GM23338 (cell line): ENCODE measurements around the gene MLNR. TPM values are rescaled to one million over a fixed set of nuclear protein-coding genes. Genes with fewer than 3 reads are reported as not detected.
A peak's percentile ranks its signal among the peaks of the same experiment; 100 is the strongest.

Experiments
- ATAC-seq: fragments of 200-7000 bp; cut with Tn5 transposase; 3 replicates; pipeline ENCODE4 v1.9.1; 2020
- DNase-seq: peaks from one replicate; pipeline ENCODE4 v3.0.0-alpha.2; 2015; ENCODE audit warnings: low spot score
- H2AFZ ChIP-seq: fragments of 200-600 bp; sonication (generic); 2 replicates; pipeline ENCODE4 v1.8.0; 2016; ENCODE audit warnings: antibody characterized with exemption, mild to moderate bottlenecking, moderate library complexity
- H3F3A ChIP-seq: fragments of 200-600 bp; sonication (generic); replicated peaks from 2 replicates; pipeline ENCODE4 v1.8.0; 2017; ENCODE audit warnings: antibody characterized with exemption, mixed run types, low read depth
- H3K27ac ChIP-seq: fragments of 200-600 bp; sonication (generic); 2 replicates; pipeline ENCODE4 v1.6.1; 2016; ENCODE audit warnings: low read depth
- H3K27me3 ChIP-seq: fragments of 200-600 bp; sonication (generic); 2 replicates; pipeline ENCODE4 v1.8.0; 2016; ENCODE audit warnings: mild to moderate bottlenecking, mixed run types, moderate library complexity; ENCODE audit not compliant: insufficient read depth
- H3K36me3 ChIP-seq: fragments of 200-600 bp; sonication (generic); 2 replicates; pipeline ENCODE4 v1.8.0; 2016; ENCODE audit warnings: mild to moderate bottlenecking; ENCODE audit not compliant: insufficient read depth
- H3K4me1 ChIP-seq: fragments of 200-600 bp; sonication (generic); 2 replicates; pipeline ENCODE4 v1.8.0; 2016; ENCODE audit warnings: mild to moderate bottlenecking, moderate library complexity; ENCODE audit not compliant: insufficient read depth
- H3K4me2 ChIP-seq: fragments of 200-600 bp; sonication (generic); 2 replicates; pipeline ENCODE4 v1.7.1; 2017; ENCODE audit warnings: mixed run types
- H3K4me3 ChIP-seq: fragments of 200-600 bp; sonication (generic); 2 replicates; pipeline ENCODE4 v1.6.1; 2016; ENCODE audit warnings: mixed run types
- H3K79me2 ChIP-seq: fragments of 200-600 bp; sonication (generic); replicated peaks from 2 replicates; pipeline ENCODE4 v1.8.0; 2017; ENCODE audit warnings: mild to moderate bottlenecking; ENCODE audit not compliant: insufficient read depth
- H3K9me2 ChIP-seq: fragments of 200-600 bp; sonication (generic); 2 replicates; pipeline ENCODE4 v1.8.0; 2017; ENCODE audit not compliant: insufficient read depth
- H4K20me1 ChIP-seq: fragments of 200-600 bp; sonication (generic); replicated peaks from 2 replicates; pipeline ENCODE4 v1.8.0; 2017; ENCODE audit warnings: mild to moderate bottlenecking; ENCODE audit not compliant: insufficient read depth
- H3K27ac Mint-ChIP-seq: 2 replicates; pipeline ENCODE4 v1.8.0; 2020; ENCODE audit warnings: inconsistent platforms, mild to moderate bottlenecking, moderate library complexity, mixed read lengths
- H3K27me3 Mint-ChIP-seq: 3 replicates; pipeline ENCODE4 v1.8.0; 2022; ENCODE audit warnings: low read depth, mild to moderate bottlenecking, moderate library complexity, mixed read lengths, inconsistent platforms; ENCODE audit not compliant: insufficient read depth, poor library complexity
- H3K36me3 Mint-ChIP-seq: 3 replicates; pipeline ENCODE4 v1.8.0; 2021; ENCODE audit warnings: low read depth, mild to moderate bottlenecking, inconsistent platforms, moderate library complexity, mixed read lengths
- H3K4me1 Mint-ChIP-seq: 3 replicates; pipeline ENCODE4 v1.8.0; 2020; ENCODE audit warnings: mild to moderate bottlenecking, inconsistent platforms, mixed read lengths
- H3K4me3 Mint-ChIP-seq: 3 replicates; pipeline ENCODE4 v1.8.0; 2021; ENCODE audit warnings: moderate library complexity, mild to moderate bottlenecking, inconsistent platforms, mixed read lengths
- H3K9me3 Mint-ChIP-seq: 3 replicates; pipeline ENCODE4 v1.8.0; 2020; ENCODE audit warnings: moderate library complexity, mild to moderate bottlenecking, inconsistent platforms, mixed read lengths
- EZH2 ChIP-seq: fragments of 200-600 bp; sonication (generic); IDR thresholded peaks from one replicate; pipeline ENCODE4 v1.8.0; 2017; ENCODE audit warnings: antibody characterized with exemption, mild to moderate bottlenecking, low read depth; ENCODE audit not compliant: unreplicated experiment
- polyA plus RNA-seq: library from polyadenylated mRNA; unstranded; fragments of >200 nt; fragmentation: Nextera tagmentation; extraction: Ambion mirVana; gene quantifications from 2 replicates; pipeline ENCODE4 v1.2.1, GENCODE V29; 2016
- total RNA-seq: library from RNA; depleted of rRNA; stranded (reverse); fragments of >200 nt; shearing (Covaris generic); gene quantifications from 2 replicates; pipeline ENCODE4 v1.2.3, GENCODE V29; 2014
- TF ChIP-seq, protein P1 (sequence below), 2 experiments: fragments of 200-600 bp in 1 of 2; sonication (generic) in 1 of 2; conservative IDR thresholded peaks; 2 replicates each; pipeline versions ENCODE4 v1.5.1 to v1.6.1; 2016 to 2017; ENCODE audit warnings: antibody characterized with exemption in 2 of 2, low read depth in 2 of 2, mild to moderate bottlenecking in 2 of 2, moderate library complexity in 1 of 2
- TF ChIP-seq, protein P2 (sequence below): IDR thresholded peaks from one replicate; pipeline ENCODE4 v1.6.1; 2018; ENCODE audit warnings: antibody characterized with exemption; ENCODE audit not compliant: unreplicated experiment
- TF ChIP-seq, protein P3 (sequence below): IDR thresholded peaks from 2 replicates; pipeline ENCODE4 v1.6.1; 2016; ENCODE audit warnings: antibody characterized with exemption

The MLNR gene
- total and polyA plus RNA-seq, 2 experiments from 2014 or later = 0.17 TPM; not detected in 1

DNA sequence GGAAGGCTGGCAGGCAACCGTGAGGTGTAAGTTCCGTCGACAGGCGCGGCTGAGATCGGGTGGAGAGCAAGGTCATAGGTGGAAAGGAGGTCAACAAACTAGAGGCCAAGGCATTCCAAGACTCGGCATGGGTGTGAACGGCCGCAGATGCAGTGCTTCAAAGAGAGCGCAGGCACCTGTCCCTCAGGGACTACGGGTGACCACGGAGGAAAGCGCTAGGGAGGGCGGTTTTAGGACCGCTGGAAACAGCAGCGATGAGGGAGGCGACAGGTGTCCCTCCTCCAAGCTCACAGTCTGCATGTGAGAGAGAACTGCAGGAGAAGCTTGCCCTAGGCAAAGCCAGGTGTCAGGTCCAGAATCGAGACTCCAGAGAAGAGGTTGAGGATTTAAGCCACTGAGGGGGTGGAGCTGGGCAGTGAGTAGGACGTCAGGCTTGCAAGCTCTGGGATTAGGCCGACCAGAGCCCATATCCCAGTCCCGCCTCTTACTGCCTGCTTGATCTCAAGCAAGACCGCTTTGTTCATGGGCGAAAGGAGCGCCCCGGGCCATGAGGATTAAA, 1.6 kb upstream of the MLNR start:
- Histone ChIP-seq H2AFZ (peak overlapping the region; percentile 98), H3K27me3 (peaks cover 78% of the 10 kb centered on the region), H3K4me2 (peak overlapping the region; percentile 88), H3K9me2 (no peaks in the 10 kb centered on the region), H3K4me1 (peaks cover 20% of the 10 kb centered on the region), H3K27ac (no peak overlapping the region), H3K4me3 (peak overlapping the region; percentile 57), H3K79me2 (no peaks in the 10 kb centered on the region), H3K36me3 (no peaks in the 10 kb centered on the region), H3F3A (peaks cover 7% of the 10 kb centered on the region), H4K20me1 (no peaks in the 10 kb centered on the region)
- Mint-ChIP-seq H3K27me3 (peaks cover 77% of the 10 kb centered on the region), H3K4me3 (peak overlapping the region; percentile 75), H3K9me3 (peaks cover 9% of the 10 kb centered on the region; the same call in 2 of the 3 replicates), H3K36me3 (no peaks in the 10 kb centered on the region; the same call in 2 of the 3 replicates), H3K4me1 (peaks cover 41% of the 10 kb centered on the region), H3K27ac (no peak overlapping the region)
- TF ChIP-seq, protein P1, sequence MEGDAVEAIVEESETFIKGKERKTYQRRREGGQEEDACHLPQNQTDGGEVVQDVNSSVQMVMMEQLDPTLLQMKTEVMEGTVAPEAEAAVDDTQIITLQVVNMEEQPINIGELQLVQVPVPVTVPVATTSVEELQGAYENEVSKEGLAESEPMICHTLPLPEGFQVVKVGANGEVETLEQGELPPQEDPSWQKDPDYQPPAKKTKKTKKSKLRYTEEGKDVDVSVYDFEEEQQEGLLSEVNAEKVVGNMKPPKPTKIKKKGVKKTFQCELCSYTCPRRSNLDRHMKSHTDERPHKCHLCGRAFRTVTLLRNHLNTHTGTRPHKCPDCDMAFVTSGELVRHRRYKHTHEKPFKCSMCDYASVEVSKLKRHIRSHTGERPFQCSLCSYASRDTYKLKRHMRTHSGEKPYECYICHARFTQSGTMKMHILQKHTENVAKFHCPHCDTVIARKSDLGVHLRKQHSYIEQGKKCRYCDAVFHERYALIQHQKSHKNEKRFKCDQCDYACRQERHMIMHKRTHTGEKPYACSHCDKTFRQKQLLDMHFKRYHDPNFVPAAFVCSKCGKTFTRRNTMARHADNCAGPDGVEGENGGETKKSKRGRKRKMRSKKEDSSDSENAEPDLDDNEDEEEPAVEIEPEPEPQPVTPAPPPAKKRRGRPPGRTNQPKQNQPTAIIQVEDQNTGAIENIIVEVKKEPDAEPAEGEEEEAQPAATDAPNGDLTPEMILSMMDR (conservative IDR thresholded peaks at IDR 0.05; ENCODE audit: low read depth in 2 of 2) = no peak
- TF ChIP-seq, protein P2, sequence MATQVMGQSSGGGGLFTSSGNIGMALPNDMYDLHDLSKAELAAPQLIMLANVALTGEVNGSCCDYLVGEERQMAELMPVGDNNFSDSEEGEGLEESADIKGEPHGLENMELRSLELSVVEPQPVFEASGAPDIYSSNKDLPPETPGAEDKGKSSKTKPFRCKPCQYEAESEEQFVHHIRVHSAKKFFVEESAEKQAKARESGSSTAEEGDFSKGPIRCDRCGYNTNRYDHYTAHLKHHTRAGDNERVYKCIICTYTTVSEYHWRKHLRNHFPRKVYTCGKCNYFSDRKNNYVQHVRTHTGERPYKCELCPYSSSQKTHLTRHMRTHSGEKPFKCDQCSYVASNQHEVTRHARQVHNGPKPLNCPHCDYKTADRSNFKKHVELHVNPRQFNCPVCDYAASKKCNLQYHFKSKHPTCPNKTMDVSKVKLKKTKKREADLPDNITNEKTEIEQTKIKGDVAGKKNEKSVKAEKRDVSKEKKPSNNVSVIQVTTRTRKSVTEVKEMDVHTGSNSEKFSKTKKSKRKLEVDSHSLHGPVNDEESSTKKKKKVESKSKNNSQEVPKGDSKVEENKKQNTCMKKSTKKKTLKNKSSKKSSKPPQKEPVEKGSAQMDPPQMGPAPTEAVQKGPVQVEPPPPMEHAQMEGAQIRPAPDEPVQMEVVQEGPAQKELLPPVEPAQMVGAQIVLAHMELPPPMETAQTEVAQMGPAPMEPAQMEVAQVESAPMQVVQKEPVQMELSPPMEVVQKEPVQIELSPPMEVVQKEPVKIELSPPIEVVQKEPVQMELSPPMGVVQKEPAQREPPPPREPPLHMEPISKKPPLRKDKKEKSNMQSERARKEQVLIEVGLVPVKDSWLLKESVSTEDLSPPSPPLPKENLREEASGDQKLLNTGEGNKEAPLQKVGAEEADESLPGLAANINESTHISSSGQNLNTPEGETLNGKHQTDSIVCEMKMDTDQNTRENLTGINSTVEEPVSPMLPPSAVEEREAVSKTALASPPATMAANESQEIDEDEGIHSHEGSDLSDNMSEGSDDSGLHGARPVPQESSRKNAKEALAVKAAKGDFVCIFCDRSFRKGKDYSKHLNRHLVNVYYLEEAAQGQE = no peak
- DNase-seq = peak; percentile 63
- ATAC-seq = peak; percentile 31

DNA sequence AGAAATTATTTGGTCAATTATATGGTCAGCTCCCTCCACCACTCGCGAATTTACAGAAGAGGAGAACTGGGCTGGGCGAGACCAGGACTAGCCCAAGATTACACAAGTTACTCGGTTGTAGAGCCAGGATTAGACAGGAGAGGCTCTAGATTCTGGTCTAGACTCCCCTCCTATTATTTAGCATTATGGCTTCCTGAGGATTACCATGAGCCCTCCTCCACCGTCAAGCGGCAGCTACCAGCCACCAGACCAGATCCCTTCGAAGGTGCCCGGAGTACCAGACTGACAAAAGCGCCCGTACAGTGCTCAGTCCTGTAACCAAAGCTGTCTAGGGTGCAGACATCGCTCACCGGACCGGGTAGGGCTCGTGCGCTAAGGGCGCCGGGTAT, 497 bp upstream of the MLNR start:
- Histone ChIP-seq H3K9me2 (no peaks in the 10 kb centered on the region), H3K4me1 (peaks cover 12% of the 10 kb centered on the region), H3F3A (peaks cover 7% of the 10 kb centered on the region), H3K79me2 (no peaks in the 10 kb centered on the region), H4K20me1 (no peaks in the 10 kb centered on the region), H3K36me3 (no peaks in the 10 kb centered on the region), H2AFZ (peak overlapping the region; percentile 98), H3K4me2 (peak overlapping the region; percentile 88), H3K27ac (no peak overlapping the region), H3K4me3 (peak overlapping the region; percentile 57), H3K27me3 (peaks cover 88% of the 10 kb centered on the region)
- Mint-ChIP-seq H3K36me3 (no peaks in the 10 kb centered on the region; the same call in 2 of the 3 replicates), H3K4me1 (peaks cover 34% of the 10 kb centered on the region), H3K27me3 (peaks cover 80% of the 10 kb centered on the region), H3K4me3 (peak overlapping the region; percentile 75), H3K9me3 (peaks cover 9% of the 10 kb centered on the region; the same call in 2 of the 3 replicates), H3K27ac (no peak overlapping the region)
- no peak for ATAC-seq
- peak; percentile 67 for TF ChIP-seq EZH2
- TF ChIP-seq, protein P3, sequence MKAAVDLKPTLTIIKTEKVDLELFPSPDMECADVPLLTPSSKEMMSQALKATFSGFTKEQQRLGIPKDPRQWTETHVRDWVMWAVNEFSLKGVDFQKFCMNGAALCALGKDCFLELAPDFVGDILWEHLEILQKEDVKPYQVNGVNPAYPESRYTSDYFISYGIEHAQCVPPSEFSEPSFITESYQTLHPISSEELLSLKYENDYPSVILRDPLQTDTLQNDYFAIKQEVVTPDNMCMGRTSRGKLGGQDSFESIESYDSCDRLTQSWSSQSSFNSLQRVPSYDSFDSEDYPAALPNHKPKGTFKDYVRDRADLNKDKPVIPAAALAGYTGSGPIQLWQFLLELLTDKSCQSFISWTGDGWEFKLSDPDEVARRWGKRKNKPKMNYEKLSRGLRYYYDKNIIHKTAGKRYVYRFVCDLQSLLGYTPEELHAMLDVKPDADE = no peak
- DNase-seq = no peak
